SK-N-SH (cell line): Measurements from ENCODE around the gene TMEM161A. TPM values are rescaled to one million over a fixed set of nuclear protein-coding genes. Genes with fewer than 3 reads are reported as not detected.

ENCODE experiments used
- CTCF ChIA-PET: fragments of 300-600, 350-600 bp; formaldehyde crosslinking; extraction: SDS; loops from one replicate; lab custom pipeline; 2021; lab: Yijun Ruan, JAX
- POLR2A ChIA-PET: fragments of 350-600 bp; sonication (Branson Sonifier 250); formaldehyde crosslinking; extraction: SDS; loops from one replicate; lab custom pipeline; 2020; ENCODE audit warnings: antibody characterized with exemption, inconsistent platforms; lab: Yijun Ruan, JAX
- DNase-seq: peaks from one replicate; pipeline ENCODE4 v3.0.0; 2012
- H2AFZ ChIP-seq: fragments of 200-600 bp; sonication (generic); 2 replicates; pipeline ENCODE4 v1.8.1; 2016; ENCODE audit warnings: antibody characterized with exemption, mild to moderate bottlenecking, low read depth
- H3F3A ChIP-seq: fragments of 200-600 bp; sonication (generic); replicated peaks from 2 replicates; pipeline ENCODE3; 2016; ENCODE audit warnings: antibody characterized with exemption, mild to moderate bottlenecking; ENCODE audit not compliant: insufficient read depth
- H3K27ac ChIP-seq, 2 experiments: fragments of 200-500 bp in 1 of 2; fragments of 200-600 bp in 1 of 2; sonication (Bioruptor generic) in 1 of 2; sonication (generic), shearing (Covaris generic) in 1 of 2; 2 replicates each; pipeline versions ENCODE4 v1.5.1 to v1.6.1; 2014 to 2016; ENCODE audit warnings: low read depth in 2 of 2, inconsistent platforms in 1 of 2, low read length in 1 of 2, mild to moderate bottlenecking in 1 of 2, mixed read lengths in 1 of 2
- H3K27me3 ChIP-seq: fragments of 200-600 bp; sonication (generic), shearing (Covaris generic); 2 replicates; pipeline ENCODE4 v1.6.1; 2016; ENCODE audit warnings: mixed run types; ENCODE audit not compliant: insufficient read depth
- H3K36me3 ChIP-seq, 2 experiments: fragments of 200-500 bp in 1 of 2; fragments of 200-600 bp in 1 of 2; sonication (Bioruptor generic) in 1 of 2; sonication (generic) in 1 of 2; replicated peaks in 1 of 2; 2 replicates each; pipeline versions ENCODE3 to v1.5.1; 2014 to 2016; ENCODE audit warnings: low read length in 1 of 2, mild to moderate bottlenecking in 1 of 2; ENCODE audit not compliant: insufficient read depth in 2 of 2, control insufficient read depth in 1 of 2
- H3K4me1 ChIP-seq, 2 experiments: fragments of 200-500 bp in 1 of 2; fragments of 200-600 bp in 1 of 2; sonication (Bioruptor generic) in 1 of 2; sonication (generic), shearing (Covaris generic) in 1 of 2; 2 replicates each; pipeline versions ENCODE4 v1.5.1 to v1.6.1; 2014 to 2016; ENCODE audit warnings: low read depth in 1 of 2, low read length in 1 of 2, mixed run types in 1 of 2; ENCODE audit not compliant: insufficient read depth in 2 of 2, control insufficient read depth in 1 of 2
- H3K4me2 ChIP-seq: fragments of 200-600 bp; sonication (generic), shearing (Covaris generic); 2 replicates; pipeline ENCODE4 v1.6.1; 2017; ENCODE audit warnings: mixed run types
- H3K4me3 ChIP-seq, 2 experiments: fragments of 200-500 bp in 1 of 2; fragments of 200-600 bp in 1 of 2; sonication (Bioruptor generic) in 1 of 2; sonication (generic), shearing (Covaris generic) in 1 of 2; 2 replicates each; pipeline versions ENCODE4 v1.5.1 to v1.8.1; 2014 to 2016; ENCODE audit warnings: low read depth in 2 of 2, inconsistent platforms in 1 of 2, low read length in 1 of 2, mild to moderate bottlenecking in 1 of 2, mixed read lengths in 1 of 2, moderate library complexity in 1 of 2
- H3K79me2 ChIP-seq: fragments of 200-600 bp; sonication (generic); 2 replicates; pipeline ENCODE4 v1.8.1; 2017; ENCODE audit warnings: mild to moderate bottlenecking; ENCODE audit not compliant: insufficient read depth
- H3K9ac ChIP-seq: fragments of 200-600 bp; sonication (generic); 2 replicates; pipeline ENCODE4 v1.6.1; 2017; ENCODE audit warnings: mixed run types
- H3K9me2 ChIP-seq: fragments of 200-600 bp; sonication (generic); 2 replicates; pipeline ENCODE4 v1.6.1; 2017; ENCODE audit warnings: mixed run types
- H3K9me3 ChIP-seq: fragments of 200-600 bp; sonication (generic); 2 replicates; pipeline ENCODE4 v1.6.1; 2017; ENCODE audit warnings: mixed run types, mild to moderate bottlenecking, moderate library complexity
- H4K20me1 ChIP-seq: fragments of 200-600 bp; sonication (generic); 2 replicates; pipeline ENCODE4 v1.6.1; 2017; ENCODE audit warnings: mild to moderate bottlenecking, mixed run types; ENCODE audit not compliant: insufficient read depth
- ELF1 ChIP-seq: IDR thresholded peaks from 2 replicates; pipeline ENCODE4 v1.4.0; 2012
- EP300 ChIP-seq, 2 experiments: IDR thresholded peaks; 2 replicates each; pipeline versions ENCODE4 v1.4.0 to v1.6.1; 2012; ENCODE audit warnings: borderline replicate concordance in 1 of 2, low read depth in 1 of 2, low read length in 1 of 2
- FOSL2 ChIP-seq: IDR thresholded peaks from 2 replicates; pipeline ENCODE4 v1.4.0; 2012; ENCODE audit warnings: low read depth, mild to moderate bottlenecking, moderate library complexity, borderline replicate concordance
- FOXJ3 ChIP-seq: sonication (generic); formaldehyde crosslinking; IDR thresholded peaks from 2 replicates; pipeline ENCODE4 v1.5.1; 2020; ENCODE audit warnings: mild to moderate bottlenecking, missing genetic modification reagents
- GATA2 ChIP-seq: sonication (generic); formaldehyde crosslinking; IDR thresholded peaks from 2 replicates; pipeline ENCODE4 v1.5.0; 2020; ENCODE audit warnings: mild to moderate bottlenecking, missing genetic modification reagents
- NRF1 ChIP-seq: IDR thresholded peaks from 2 replicates; pipeline ENCODE4 v1.6.1; 2012; ENCODE audit warnings: low read depth, mild to moderate bottlenecking, low read length
- PBX3 ChIP-seq: IDR thresholded peaks from 2 replicates; pipeline ENCODE4; 2012
- POLR2AphosphoS5 ChIP-seq: IDR thresholded peaks from 2 replicates; pipeline ENCODE4 v1.6.1; 2012; ENCODE audit warnings: low read depth, low read length
- RAD21 ChIP-seq: IDR thresholded peaks from 2 replicates; pipeline ENCODE4 v1.6.1; 2012; ENCODE audit warnings: mild to moderate bottlenecking, low read length
- RCOR1 ChIP-seq: fragments of 150-350 bp; IDR thresholded peaks from 2 replicates; pipeline ENCODE4 v1.6.1; 2017; ENCODE audit warnings: antibody characterized with exemption, low read length
- RXRA ChIP-seq: IDR thresholded peaks from 2 replicates; pipeline ENCODE4 v1.4.0; 2012; ENCODE audit warnings: low read depth, mild to moderate bottlenecking, borderline replicate concordance
- SMC3 ChIP-seq: IDR thresholded peaks from 2 replicates; pipeline ENCODE4 v1.6.1; 2012; ENCODE audit warnings: low read depth, low read length, improper control_type of control experiment
- TCF12 ChIP-seq: IDR thresholded peaks from 2 replicates; pipeline ENCODE4 v1.4.0; 2012
- TEAD4 ChIP-seq: IDR thresholded peaks from 2 replicates; pipeline ENCODE4 v1.4.0; 2012; ENCODE audit warnings: mild to moderate bottlenecking, borderline replicate concordance; ENCODE audit not compliant: insufficient read depth
- ZBTB33 ChIP-seq: IDR thresholded peaks from 2 replicates; pipeline ENCODE4 v1.4.0; 2012; ENCODE audit warnings: low read depth, borderline replicate concordance
- WGBS: methylation state at CpG from one replicate; pipeline ENCODE4 v1.1.6; 2017; ENCODE audit warnings: low lambda C conversion rate; 5-methylcytosine and 5-hydroxymethylcytosine counted together
- polyA plus RNA-seq, 3 experiments: library from polyadenylated mRNA; depleted of rRNA; stranded (reverse); fragments of >200 nt; gene quantifications; 2 replicates each; pipeline ENCODE4 v1.2.3, GENCODE V29; 2012

TMEM161A gene
- polyA plus RNA-seq, 1 of the 3 experiments (the other 2 are of a cell fraction), result 39.3 TPM

GRCh38 chr19:19157808-19158207 lies 19.5 kb upstream of the TMEM161A start:
- CTCF ChIA-PET, result interaction anchor here (0.9 to 6.5 kb wide), 6 partner anchors 10 to 374 kb away, joined by 3 to 79 read pairs (median 7); no protein-coding TSS in a partner anchor
- Histone ChIP-seq H3K27me3 (no peaks in the 10 kb centered on the region), H3K9ac (no peak overlapping the region), H3K27ac (no peak overlapping the region), H3K36me3 (peaks cover 0 to 9% of the 10 kb centered on the region in 2 experiments), H3K4me1 (no peaks in the 10 kb centered on the region), H3K4me2 (no peak overlapping the region), H3K4me3 (no peak overlapping the region), H3K9me3 (no peaks in the 10 kb centered on the region), H4K20me1 (no peaks in the 10 kb centered on the region), H3K9me2 (no peaks in the 10 kb centered on the region), H2AFZ (no peak overlapping the region), H3K79me2 (no peaks in the 10 kb centered on the region), H3F3A (no peaks in the 10 kb centered on the region)
- 80% methylated on average over 6 of the region's 6 CpGs for WGBS
- POLR2A ChIA-PET, result interaction anchor here (0.6 to 1.0 kb wide), 2 partner anchors 17 to 1015 kb away, joined by 3 read pairs; no protein-coding TSS in a partner anchor
- no peak for TF ChIP-seq FOSL2
- no peak for TF ChIP-seq PBX3
- TF ChIP-seq ZBTB33, result no peak
- no peak for TF ChIP-seq NRF1
- no peak for TF ChIP-seq SMC3
- no peak for TF ChIP-seq POLR2AphosphoS5
- no peak for TF ChIP-seq TCF12
- TF ChIP-seq ELF1, result no peak
- no peak for TF ChIP-seq RAD21
- no peak for TF ChIP-seq EP300 (IDR thresholded peaks at IDR 0.05; ENCODE audit: borderline replicate concordance in 1 of 2, low read depth in 1 of 2, low read length in 1 of 2)
- no peak for DNase-seq

GRCh38 chr19:19155495-19156219 lies 17.4 kb upstream of the TMEM161A start:
- 97% methylated on average over 10 of the region's 10 CpGs for WGBS
- H2AFZ ChIP-seq, result no peak overlapping the region
- no peak overlapping the region for H3K27ac ChIP-seq
- H3K9ac ChIP-seq, result no peak overlapping the region
- H3K4me1 ChIP-seq, result no peaks in the 10 kb centered on the region
- DNase-seq, result no peak
- H3K4me2 ChIP-seq, result no peak overlapping the region
- no peak for TF ChIP-seq TEAD4
- no peak for TF ChIP-seq RCOR1
- no peak for TF ChIP-seq FOXJ3 (CRISPR knock-in tag)
- TF ChIP-seq GATA2 (CRISPR knock-in tag), result no peak
- TF ChIP-seq FOSL2, result no peak
- TF ChIP-seq EP300 (IDR thresholded peaks at IDR 0.05; ENCODE audit: borderline replicate concordance in 1 of 2, low read depth in 1 of 2, low read length in 1 of 2), result no peak
- TF ChIP-seq RXRA, result no peak
- no peaks in the 10 kb centered on the region for H3K9me2 ChIP-seq
- no peaks in the 10 kb centered on the region for H4K20me1 ChIP-seq
- H3K36me3 ChIP-seq, result peaks cover 0 to 9% of the 10 kb centered on the region in 2 experiments
- H3K27me3 ChIP-seq, result no peaks in the 10 kb centered on the region
- H3K4me3 ChIP-seq, result no peak overlapping the region
- no peaks in the 10 kb centered on the region for H3K79me2 ChIP-seq
- H3K9me3 ChIP-seq, result no peaks in the 10 kb centered on the region
- POLR2A ChIA-PET, result no interaction called here
- no peaks in the 10 kb centered on the region for H3F3A ChIP-seq
- CTCF ChIA-PET, result interaction anchor here (1.0 to 6.5 kb wide), 6 partner anchors 9 to 334 kb away, joined by 3 to 79 read pairs (median 8); no protein-coding TSS in a partner anchor
